SKM-1 treated with dmso at 0.1 percent for 144 hours (cell line): ENCODE results near the gene KIRREL3.

Experiments
- DNase-seq: peaks from one replicate; lab custom pipeline; 2025; ENCODE audit not compliant: unreplicated experiment; lab: John Stamatoyannopoulos, UW

The KIRREL3 gene

DNA sequence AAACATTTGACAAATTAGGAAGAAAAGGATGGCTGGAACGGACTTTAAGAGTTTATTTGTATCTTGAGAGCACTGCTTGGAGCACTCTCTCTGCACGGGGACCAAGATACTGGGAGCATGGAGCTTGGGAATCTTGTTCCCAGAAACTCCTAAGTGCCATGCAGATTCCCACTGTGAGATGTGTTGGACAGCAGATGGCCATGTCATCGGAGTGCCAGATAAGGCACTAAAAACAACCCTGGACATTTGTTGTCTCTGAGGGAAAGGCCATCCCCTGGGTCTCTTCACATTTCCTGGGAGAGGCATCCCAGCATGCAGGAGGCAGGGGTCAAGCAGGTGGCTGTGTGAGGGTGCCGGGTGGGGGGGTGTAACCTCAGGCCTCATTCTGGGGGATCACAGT lies 2.9 kb downstream of the KIRREL3 start:
- DNase-seq = no peak

- DNase-seq = no peak
Observed at GRCh38 chr11:126997196-126997595, 3.4 kb downstream of the KIRREL3 start.

GRCh38 chr11:126996036-126996804 lies 4.3 kb downstream of the KIRREL3 start:
- DNase-seq = no peak

- no peak for DNase-seq
Observed at GRCh38 chr11:126993599-126993998, 7.0 kb downstream of the KIRREL3 start.

DNA sequence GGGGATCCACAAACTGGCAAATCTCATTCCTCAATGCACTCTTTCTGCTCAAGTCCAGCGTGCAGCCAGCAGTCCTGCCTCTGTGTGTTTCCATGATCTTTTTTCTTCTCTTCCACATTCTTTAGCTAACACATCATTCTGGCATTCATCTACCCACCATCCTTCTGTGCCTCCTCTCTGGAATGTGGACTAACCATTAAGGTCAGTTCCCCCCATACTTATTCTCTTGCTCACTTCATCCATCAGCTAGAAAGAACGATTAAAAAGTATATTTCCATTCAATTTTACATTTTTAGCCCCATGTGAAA lies 7.8 kb downstream of the KIRREL3 start:
- no peak for DNase-seq

- DNase-seq = no peak
Observed at GRCh38 chr11:126992065-126992803, 8.3 kb downstream of the KIRREL3 start.

DNA sequence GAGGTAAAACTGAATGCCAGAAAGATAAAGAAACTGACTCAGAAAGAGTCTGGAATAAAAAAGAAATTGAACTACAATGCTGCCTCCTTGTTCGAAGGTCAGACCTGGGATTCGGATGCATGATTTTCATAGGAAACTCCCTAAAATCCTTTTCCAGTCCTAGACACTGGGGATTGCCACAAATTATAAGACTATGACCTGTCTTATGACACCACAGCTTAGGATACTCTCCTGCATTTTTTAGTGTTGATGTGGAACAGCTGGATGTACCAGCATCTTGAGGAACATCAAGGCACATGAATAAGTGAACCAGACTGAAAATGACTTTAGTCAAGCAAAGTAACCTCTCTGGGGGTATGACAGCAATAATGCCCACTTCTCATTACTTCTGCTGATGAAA lies 9.0 kb downstream of the KIRREL3 start:
- no peak for DNase-seq

GRCh38 chr11:126990716-126991480 lies 9.7 kb downstream of the KIRREL3 start:
- no peak for DNase-seq

GRCh38 chr11:126989942-126990715 lies 10.4 kb downstream of the KIRREL3 start:
- peak; percentile 1 for DNase-seq

- DNase-seq = no peak
Observed at GRCh38 chr11:126988655-126989054, 11.9 kb downstream of the KIRREL3 start.

GRCh38 chr11:126981635-126982034 lies 18.9 kb downstream of the KIRREL3 start:
- DNase-seq = no peak

DNA sequence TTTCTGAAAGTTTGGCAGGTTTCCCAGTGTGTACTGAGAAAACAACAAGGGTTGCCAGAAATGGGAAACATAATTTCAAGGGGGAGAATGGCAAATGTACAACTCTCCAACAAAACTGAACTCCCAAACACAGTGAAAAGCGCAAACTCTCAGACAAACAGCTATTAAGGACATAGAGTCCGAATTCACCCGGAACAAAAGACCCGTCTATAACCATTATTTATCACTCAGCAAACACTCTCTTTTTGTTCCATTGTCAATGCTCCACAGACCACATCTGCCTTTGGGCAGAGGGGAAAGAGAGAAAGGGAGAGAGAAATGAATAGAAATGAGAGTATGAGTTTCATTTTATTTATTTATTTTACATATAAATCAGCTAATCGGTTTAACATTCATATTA lies 21.7 kb downstream of the KIRREL3 start:
- no peak for DNase-seq

DNA sequence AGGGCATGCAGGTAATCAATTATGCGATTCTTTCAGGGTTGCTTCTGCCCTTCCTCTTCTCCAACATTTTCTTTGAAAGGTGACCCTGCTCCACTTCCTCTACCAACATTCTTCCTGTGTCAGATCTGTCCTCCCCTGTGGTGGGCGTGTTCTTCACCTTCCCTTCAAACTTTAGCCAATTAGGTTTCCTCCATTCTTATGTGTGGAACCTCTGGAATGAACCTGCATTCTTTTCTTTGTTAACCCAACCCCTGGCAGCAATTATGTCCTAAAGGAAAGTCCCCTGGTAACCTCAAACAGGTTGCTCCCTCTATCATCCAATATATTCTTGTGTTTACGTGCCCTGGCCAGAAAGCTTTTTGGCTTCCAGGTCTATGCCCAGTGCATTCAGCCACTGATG lies 22.4 kb downstream of the KIRREL3 start:
- no peak for DNase-seq

DNA sequence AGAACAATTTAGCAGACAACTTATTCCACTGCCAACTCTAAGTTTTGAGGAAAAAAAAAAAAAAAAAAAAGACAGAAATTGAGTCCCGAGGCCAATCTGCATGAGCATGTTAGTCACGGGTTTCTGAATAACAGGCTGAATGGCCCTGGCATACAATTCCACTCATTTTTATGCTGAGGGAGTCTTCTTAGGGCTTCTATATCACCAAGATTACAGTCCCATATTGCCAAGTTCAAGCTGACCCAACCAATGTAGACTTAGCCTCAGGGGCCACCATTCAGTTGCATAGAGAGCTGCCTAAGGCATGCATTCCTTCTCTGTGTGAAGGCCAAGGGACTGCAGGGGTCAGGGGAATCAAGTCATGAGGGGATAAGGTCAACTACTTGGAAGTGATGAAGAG lies 27.5 kb downstream of the KIRREL3 start:
- no peak for DNase-seq

DNA sequence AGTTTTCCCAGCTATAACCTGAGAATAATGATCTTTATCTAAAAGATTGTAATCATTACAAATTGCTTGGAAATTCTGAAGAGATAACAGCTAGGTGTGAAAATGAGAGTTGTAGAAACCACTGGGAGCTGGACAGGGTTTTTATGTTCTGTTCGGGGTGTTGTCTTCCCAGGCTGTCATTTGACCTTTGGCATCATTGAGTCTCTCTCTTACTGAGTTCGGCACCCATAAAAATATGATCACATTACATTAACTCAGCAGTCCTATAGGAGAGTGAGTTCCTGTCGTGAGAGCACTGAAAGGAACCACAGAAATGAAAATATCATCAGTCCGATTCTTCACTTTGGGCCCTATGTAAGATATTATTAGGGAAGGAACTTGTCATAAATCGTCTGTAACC lies 29.3 kb downstream of the KIRREL3 start:
- no peak for DNase-seq

DNA sequence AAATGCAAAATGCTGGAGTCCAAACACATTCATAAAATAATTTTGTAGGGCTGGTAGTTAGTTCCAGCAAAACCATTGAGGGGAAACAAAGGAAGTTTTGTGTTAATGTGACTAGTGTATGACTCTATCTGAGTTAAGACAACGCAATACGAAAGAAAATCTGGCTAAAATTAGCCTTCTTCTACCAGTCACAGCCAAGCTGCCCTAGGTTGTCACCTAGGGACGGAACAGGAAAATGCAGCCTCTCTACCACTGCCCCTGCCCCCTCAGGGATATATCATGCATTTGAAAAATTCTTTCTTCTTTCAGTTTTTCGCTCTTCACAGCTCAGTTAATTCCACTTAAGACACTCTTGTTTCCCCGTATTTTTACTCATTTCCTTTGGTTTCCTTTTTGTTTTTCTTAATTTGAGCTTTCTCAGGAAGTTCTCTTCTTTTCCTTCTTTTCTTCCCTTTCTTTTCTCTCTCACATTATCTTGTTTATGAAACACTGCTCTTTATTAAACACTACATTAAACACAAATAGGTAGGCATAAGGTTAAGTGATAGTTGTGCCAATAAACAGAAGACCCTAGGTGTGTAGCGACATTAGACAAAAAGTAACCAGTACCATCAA lies 30.6 kb downstream of the KIRREL3 start:
- peak; percentile 0 for DNase-seq

- no peak for DNase-seq
Observed at GRCh38 chr11:126968915-126969314, 31.7 kb downstream of the KIRREL3 start.

- DNase-seq = no peak
Observed at GRCh38 chr11:126965331-126965730, 35.2 kb downstream of the KIRREL3 start.

DNA sequence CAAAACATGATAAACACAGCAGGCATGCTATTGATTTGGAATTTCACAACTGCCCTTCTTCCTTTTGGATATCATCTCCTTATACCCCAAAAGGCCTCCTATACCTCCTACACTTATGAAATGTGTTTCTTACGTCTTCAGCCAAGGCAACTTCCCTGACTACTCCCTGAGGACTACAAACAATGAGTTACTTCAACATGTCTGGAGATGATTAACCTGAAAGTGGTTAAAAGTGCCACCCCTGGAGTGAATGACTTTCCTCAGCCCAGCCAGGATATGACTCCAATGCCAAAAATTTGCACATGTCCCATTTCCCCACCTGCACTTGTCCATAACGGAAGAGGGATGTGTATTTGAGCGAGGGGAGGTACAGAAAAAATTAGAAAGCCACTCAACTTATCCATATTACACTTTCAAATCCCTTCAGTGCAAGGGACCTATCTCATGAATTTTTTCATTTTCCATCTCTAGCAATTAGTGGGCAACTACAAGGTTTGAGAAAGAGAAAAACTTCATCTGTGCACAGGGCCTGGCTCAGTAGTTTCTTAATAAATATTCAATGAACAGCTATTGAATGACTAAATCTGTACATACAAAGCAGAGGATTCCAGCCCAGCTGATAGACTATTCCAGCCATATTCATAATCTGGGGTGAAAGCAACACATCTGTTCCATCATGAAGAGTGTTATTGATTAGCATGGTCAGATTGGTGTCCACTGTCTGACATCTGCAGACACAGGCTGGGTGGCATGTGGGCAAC lies 36.8 kb downstream of the KIRREL3 start:
- no peak for DNase-seq

GRCh38 chr11:126963115-126963514 lies 37.5 kb downstream of the KIRREL3 start:
- no peak for DNase-seq
